ENCODE results near the gene PDGFRB.

GRCh38 chr5:150068071-150068470, 87.6 kb downstream of the PDGFRB start:
- TF ChIP-seq CTCF (optimal IDR thresholded peaks at IDR 0.05 in 1 of 3, IDR thresholded peaks at IDR 0.05 in 1 of 3, conservative IDR thresholded peaks at IDR 0.05 in 1 of 3; ENCODE audit: extremely low read depth in 1 of 3, insufficient read depth in 2 of 3, low read length in 3 of 3), result no peak
- TF ChIP-seq EZH2 (IDR thresholded peaks at IDR 0.05; ENCODE audit: low read length), result no peak
